Regular cardiac myocyte (primary cell): Measurements from ENCODE around the gene FBXO33. TPM values are rescaled to one million over a fixed set of nuclear protein-coding genes. Genes with fewer than 3 reads are reported as not detected.

ENCODE experiments used
- total RNA-seq: library from RNA; depleted of rRNA; stranded (reverse); fragments of >200 nt; gene quantifications from 2 replicates; pipeline ENCODE4 v1.2.3, GENCODE V29; 2014

FBXO33 gene
- 20.3 and 23.0 TPM in 2 replicates for total RNA-seq

GRCh38 chr14:39432179-39432618, at the start of gene FBXO33:
TSS of gene FBXO33 (minus strand) at chr14:39432433. CDS start at chr14:39432162, 271 bp downstream.

Other genes with a start within 250 kb of the FBXO33 start
- gene MIA2, start 198.5 kb downstream of the FBXO33 start, total RNA-seq = 15.7 and 20.0 TPM in 2 replicates